ENCODE data around the gene MAG.

The MAG gene

GRCh38 chr19:35272954-35273649, 18.9 kb upstream of the MAG start:
- ChIA-PET CTCF (interaction anchor here (1.0 to 1.3 kb wide), 3 partner anchors 12 to 222 kb away, joined by 3 to 4 read pairs (median 3); no protein-coding TSS in a partner anchor), POLR2A (no interaction called here)
- DNase-seq (ENCODE audit: extremely low spot score): no peak
- no peak for TF ChIP-seq CTCF (IDR thresholded peaks at IDR 0.05; ENCODE audit: control extremely low read depth, extremely low read depth, low read depth, missing control alignments)

DNA sequence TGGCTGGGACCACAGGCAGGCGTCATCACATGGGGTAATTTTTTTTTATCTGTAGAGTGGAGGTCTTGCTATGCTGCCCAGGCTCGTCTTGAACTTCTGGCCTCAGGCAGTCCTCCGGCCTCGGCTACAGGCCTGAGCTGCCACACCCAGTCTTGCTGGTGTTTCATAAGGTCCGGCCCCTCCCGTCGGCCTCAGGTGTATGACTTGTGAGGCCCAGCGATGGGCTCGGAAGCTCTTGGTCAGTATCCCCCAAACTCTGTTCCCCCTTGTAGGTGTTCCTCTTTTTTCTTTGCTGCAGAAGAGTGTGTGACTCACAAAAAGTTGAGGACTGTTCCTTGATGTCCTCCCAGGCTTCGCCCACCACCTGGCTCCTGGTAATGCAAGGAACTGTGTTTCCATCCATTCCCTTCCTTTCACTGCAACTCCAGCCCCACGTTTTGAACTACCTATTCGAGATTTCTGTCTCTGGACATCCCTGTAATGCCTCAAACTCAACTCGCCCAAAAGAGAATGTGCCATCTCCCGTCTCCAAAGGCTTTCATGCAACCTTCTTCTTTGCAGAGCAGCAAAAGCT, 18.2 kb upstream of the MAG start:
- POLR2A ChIA-PET: no interaction called here
- TF ChIP-seq CTCF (IDR thresholded peaks at IDR 0.05; ENCODE audit: control extremely low read depth, extremely low read depth, low read depth, missing control alignments): no peak
- CTCF ChIA-PET: interaction anchor here (0.8 to 1.7 kb wide), 2 partner anchors 20 to 138 kb away, joined by 3 to 4 read pairs; no protein-coding TSS in a partner anchor

GRCh38 chr19:35274323-35274722, 17.6 kb upstream of the MAG start:
- DNase-seq (ENCODE audit: extremely low spot score): no peak
- ChIA-PET POLR2A (interaction anchor here (1.1 kb wide), 1 partner anchor 65 kb away, joined by 3 read pairs; no protein-coding TSS in a partner anchor), CTCF (interaction anchor here (0.8 to 1.7 kb wide), 4 partner anchors 10 to 139 kb away, joined by 3 to 4 read pairs (median 3); no protein-coding TSS in a partner anchor)
- TF ChIP-seq CTCF (IDR thresholded peaks at IDR 0.05; ENCODE audit: control extremely low read depth, extremely low read depth, low read depth, missing control alignments): no peak

More for the DNA sequence above, 18.2 kb upstream of the MAG start:
- no peak for DNase-seq (ENCODE audit: extremely low spot score)

- no peak for TF ChIP-seq CTCF (IDR thresholded peaks at IDR 0.05; ENCODE audit: control extremely low read depth, extremely low read depth, low read depth, missing control alignments)
- no peak for DNase-seq (ENCODE audit: extremely low spot score)
- ChIA-PET POLR2A (no interaction called here), CTCF (interaction anchor here (1.8 kb wide), 1 partner anchor 123 kb away, joined by 3 read pairs; the partner anchor contains the start of gene FXYD5)
Observed at GRCh38 chr19:35276706-35277281, 15.2 kb upstream of the MAG start.

- no peak for DNase-seq (ENCODE audit: extremely low spot score)
- no peak for TF ChIP-seq CTCF (IDR thresholded peaks at IDR 0.05; ENCODE audit: control extremely low read depth, extremely low read depth, low read depth, missing control alignments)
- ChIA-PET POLR2A (no interaction called here), CTCF (interaction anchor here (1.0 to 1.8 kb wide), 3 partner anchors 10 to 125 kb away, joined by 3 read pairs; partner anchors contain the start of gene FXYD5)
Observed at GRCh38 chr19:35278578-35279284, 13.2 kb upstream of the MAG start.

DNA sequence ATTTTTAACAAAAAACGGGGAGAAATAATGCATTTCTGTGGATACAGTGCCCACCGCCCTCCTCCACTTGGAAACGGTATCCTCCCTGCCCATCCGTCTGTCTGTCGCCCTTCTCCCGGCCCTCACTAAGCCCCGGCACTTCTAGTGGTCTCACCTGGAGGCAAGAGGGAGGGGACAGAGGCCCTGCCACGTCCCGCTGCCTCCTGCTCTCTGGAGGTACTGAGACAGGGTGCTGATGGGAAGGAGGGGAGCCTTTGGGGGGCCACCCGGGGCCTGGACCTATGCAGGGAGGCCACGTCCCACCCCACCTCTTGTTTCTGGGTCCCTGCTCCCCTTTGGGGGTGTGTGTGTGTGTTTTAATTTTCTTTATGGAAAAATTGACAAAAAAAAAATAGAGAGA, 12.6 kb upstream of the MAG start:
- ChIA-PET POLR2A (no interaction called here), CTCF (interaction anchor here (1.0 to 1.6 kb wide), 2 partner anchors 10 to 32 kb away, joined by 3 read pairs; no protein-coding TSS in a partner anchor)
- no peak for DNase-seq (ENCODE audit: extremely low spot score)
- TF ChIP-seq CTCF (IDR thresholded peaks at IDR 0.05; ENCODE audit: control extremely low read depth, extremely low read depth, low read depth, missing control alignments): no peak
